Measurements from ENCODE around the gene SYT9.

Gene SYT9

GRCh38 chr11:7281079-7281478 lies 29.4 kb downstream of the SYT9 start:
- H3K27ac ChIP-seq, result no peak overlapping the region
- H3K9ac ChIP-seq (ENCODE audit: insufficient read length), result no peak overlapping the region
- DNase-seq (ENCODE audit: low read depth, low spot score), result no peak
- TF ChIP-seq EZH2 (IDR thresholded peaks at IDR 0.05) (no peak), FOXP2 (optimal IDR thresholded peaks at IDR 0.05; ENCODE audit: control extremely low read depth, extremely low read length, insufficient read depth) (no peak), POLR2AphosphoS5 (IDR thresholded peaks at IDR 0.05; ENCODE audit: borderline replicate concordance, low read depth, low read length) (no peak)
- no peaks in the 10 kb centered on the region for H3K9me3 ChIP-seq (ENCODE audit: low read depth, low read length)
- no peak overlapping the region for H3K4me3 ChIP-seq
- H3K36me3 ChIP-seq (ENCODE audit: insufficient read depth, low read length), result no peaks in the 10 kb centered on the region

DNA sequence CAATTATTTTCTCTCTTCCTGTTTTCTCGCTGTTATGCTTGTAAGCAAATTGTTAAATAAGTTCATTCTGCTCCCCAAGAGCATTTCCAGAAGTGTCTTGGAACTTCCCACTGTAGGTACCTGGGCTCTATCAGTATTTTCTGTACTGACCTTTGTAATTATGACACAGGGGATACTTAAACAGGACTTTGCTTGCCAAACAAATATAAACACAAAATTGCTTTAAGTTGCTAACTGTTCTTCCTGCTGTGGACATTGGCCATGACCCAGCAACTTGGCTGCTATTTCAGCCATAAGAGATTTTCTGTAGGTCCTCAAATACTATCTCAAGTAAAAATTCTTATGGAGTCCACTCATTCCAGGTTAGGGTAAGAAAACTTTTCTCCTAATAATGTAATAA lies 30.1 kb downstream of the SYT9 start:
- no peak for DNase-seq (ENCODE audit: low read depth, low spot score)
- no peaks in the 10 kb centered on the region for H3K36me3 ChIP-seq (ENCODE audit: insufficient read depth, low read length)
- no peak overlapping the region for H3K4me3 ChIP-seq
- no peak for TF ChIP-seq FOXP2 (optimal IDR thresholded peaks at IDR 0.05; ENCODE audit: control extremely low read depth, extremely low read length, insufficient read depth)
- TF ChIP-seq EZH2 (IDR thresholded peaks at IDR 0.05), result no peak
- no peak for TF ChIP-seq POLR2AphosphoS5 (IDR thresholded peaks at IDR 0.05; ENCODE audit: borderline replicate concordance, low read depth, low read length)
- H3K27ac ChIP-seq, result no peak overlapping the region
- H3K9ac ChIP-seq (ENCODE audit: insufficient read length), result no peak overlapping the region
- H3K9me3 ChIP-seq (ENCODE audit: low read depth, low read length), result no peaks in the 10 kb centered on the region

- DNase-seq (ENCODE audit: low read depth, low spot score), result no peak
- Histone ChIP-seq H3K27ac (no peak overlapping the region), H3K9me3 (ENCODE audit: low read depth, low read length) (no peaks in the 10 kb centered on the region), H3K4me3 (no peak overlapping the region), H3K9ac (ENCODE audit: insufficient read length) (no peak overlapping the region), H3K36me3 (ENCODE audit: insufficient read depth, low read length) (no peaks in the 10 kb centered on the region)
- no peak for TF ChIP-seq POLR2AphosphoS5 (IDR thresholded peaks at IDR 0.05; ENCODE audit: borderline replicate concordance, low read depth, low read length)
- TF ChIP-seq EZH2 (IDR thresholded peaks at IDR 0.05), result no peak
- no peak for TF ChIP-seq FOXP2 (optimal IDR thresholded peaks at IDR 0.05; ENCODE audit: control extremely low read depth, extremely low read length, insufficient read depth)
Measured at GRCh38 chr11:7286178-7286577, 34.5 kb downstream of the SYT9 start.

DNA sequence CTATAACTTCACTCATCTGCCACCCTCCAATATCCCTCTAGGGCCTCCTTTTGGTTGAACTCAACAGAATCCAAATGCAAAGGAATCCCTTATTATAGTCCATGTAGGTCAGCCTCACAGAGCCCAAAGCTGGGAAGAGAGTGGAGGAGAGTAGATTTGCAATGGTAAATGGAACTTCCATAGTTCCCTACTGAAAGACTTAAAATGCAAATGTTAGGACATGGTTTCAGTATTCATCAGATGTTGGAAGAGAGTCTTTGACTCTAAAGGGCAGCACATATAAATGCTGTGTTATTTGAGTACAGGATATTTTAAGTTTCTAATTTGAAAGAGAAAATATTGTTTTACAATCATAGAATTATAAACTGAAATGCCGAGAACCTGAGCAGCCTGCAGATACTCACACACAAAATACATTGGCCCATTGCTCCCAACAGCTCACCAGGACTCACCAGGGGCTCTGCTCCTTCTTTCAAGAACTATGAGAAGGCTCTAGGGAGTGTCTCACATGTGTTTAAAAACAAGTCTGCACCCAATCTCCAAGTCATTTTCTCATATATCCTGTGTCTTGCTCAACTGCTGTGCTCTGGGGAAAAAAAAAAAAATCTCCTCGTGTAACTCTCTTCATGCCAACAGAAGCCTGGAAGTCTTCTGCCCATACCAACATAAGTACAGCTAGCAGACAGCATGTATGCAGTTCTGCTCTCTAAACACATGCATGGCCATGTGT lies 39.6 kb downstream of the SYT9 start:
- Histone ChIP-seq H3K9ac (ENCODE audit: insufficient read length) (no peak overlapping the region), H3K36me3 (ENCODE audit: insufficient read depth, low read length) (no peaks in the 10 kb centered on the region), H3K9me3 (ENCODE audit: low read depth, low read length) (no peaks in the 10 kb centered on the region), H3K4me3 (no peak overlapping the region), H3K27ac (no peak overlapping the region)
- TF ChIP-seq EZH2 (IDR thresholded peaks at IDR 0.05) (no peak), FOXP2 (optimal IDR thresholded peaks at IDR 0.05; ENCODE audit: control extremely low read depth, extremely low read length, insufficient read depth) (no peak), POLR2AphosphoS5 (IDR thresholded peaks at IDR 0.05; ENCODE audit: borderline replicate concordance, low read depth, low read length) (no peak)
- no peak for DNase-seq (ENCODE audit: low read depth, low spot score)

DNA sequence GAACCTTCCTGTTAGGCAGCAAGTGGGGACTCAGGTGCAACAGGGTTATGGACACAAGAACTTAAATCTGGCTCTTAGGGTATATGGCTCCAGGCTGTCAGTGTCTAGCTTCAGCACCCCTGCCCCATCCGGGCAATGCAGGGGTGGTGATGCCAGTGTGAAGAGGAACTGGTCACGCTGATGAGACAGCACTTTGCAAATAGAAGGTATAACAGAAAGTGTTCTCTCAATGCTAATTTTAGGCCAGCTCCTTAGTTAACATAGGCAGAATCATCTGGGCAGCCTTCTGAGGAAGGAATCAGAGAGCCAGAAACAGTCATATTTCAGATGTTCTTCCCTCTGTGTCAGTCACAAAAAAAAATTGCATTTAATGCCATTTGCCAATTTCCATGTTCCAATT lies 41.2 kb downstream of the SYT9 start:
- no peak overlapping the region for H3K27ac ChIP-seq
- DNase-seq (ENCODE audit: low read depth, low spot score), result no peak
- no peaks in the 10 kb centered on the region for H3K36me3 ChIP-seq (ENCODE audit: insufficient read depth, low read length)
- no peaks in the 10 kb centered on the region for H3K9me3 ChIP-seq (ENCODE audit: low read depth, low read length)
- no peak overlapping the region for H3K4me3 ChIP-seq
- no peak for TF ChIP-seq POLR2AphosphoS5 (IDR thresholded peaks at IDR 0.05; ENCODE audit: borderline replicate concordance, low read depth, low read length)
- TF ChIP-seq FOXP2 (optimal IDR thresholded peaks at IDR 0.05; ENCODE audit: control extremely low read depth, extremely low read length, insufficient read depth), result no peak
- no peak for TF ChIP-seq EZH2 (IDR thresholded peaks at IDR 0.05)
- no peak overlapping the region for H3K9ac ChIP-seq (ENCODE audit: insufficient read length)

DNA sequence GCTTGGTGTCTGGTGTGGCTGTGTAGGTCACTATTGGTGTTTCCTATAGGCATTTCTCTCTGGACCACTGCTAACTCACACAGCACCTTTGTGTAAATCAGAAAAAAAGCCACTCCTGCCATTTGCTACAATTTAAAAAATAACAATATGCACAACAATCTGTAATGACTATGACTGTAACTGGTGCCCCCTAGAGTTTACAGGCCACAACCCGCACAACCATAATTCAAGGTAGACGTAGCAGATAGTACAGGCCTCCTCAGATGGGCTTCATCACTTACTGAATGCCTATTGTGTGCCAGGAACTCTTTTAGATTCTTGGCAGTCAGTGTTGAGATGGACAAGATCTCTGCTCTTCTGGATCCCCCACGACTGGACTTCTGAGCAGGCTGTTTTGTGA lies 47.7 kb downstream of the SYT9 start:
- H3K36me3 ChIP-seq (ENCODE audit: insufficient read depth, low read length), result no peaks in the 10 kb centered on the region
- H3K9me3 ChIP-seq (ENCODE audit: low read depth, low read length), result no peaks in the 10 kb centered on the region
- no peak overlapping the region for H3K27ac ChIP-seq
- TF ChIP-seq EZH2 (IDR thresholded peaks at IDR 0.05), result no peak
- no peak for TF ChIP-seq FOXP2 (optimal IDR thresholded peaks at IDR 0.05; ENCODE audit: control extremely low read depth, extremely low read length, insufficient read depth)
- TF ChIP-seq POLR2AphosphoS5 (IDR thresholded peaks at IDR 0.05; ENCODE audit: borderline replicate concordance, low read depth, low read length), result no peak
- DNase-seq (ENCODE audit: low read depth, low spot score), result no peak
- no peak overlapping the region for H3K9ac ChIP-seq (ENCODE audit: insufficient read length)
- H3K4me3 ChIP-seq, result no peak overlapping the region

DNA sequence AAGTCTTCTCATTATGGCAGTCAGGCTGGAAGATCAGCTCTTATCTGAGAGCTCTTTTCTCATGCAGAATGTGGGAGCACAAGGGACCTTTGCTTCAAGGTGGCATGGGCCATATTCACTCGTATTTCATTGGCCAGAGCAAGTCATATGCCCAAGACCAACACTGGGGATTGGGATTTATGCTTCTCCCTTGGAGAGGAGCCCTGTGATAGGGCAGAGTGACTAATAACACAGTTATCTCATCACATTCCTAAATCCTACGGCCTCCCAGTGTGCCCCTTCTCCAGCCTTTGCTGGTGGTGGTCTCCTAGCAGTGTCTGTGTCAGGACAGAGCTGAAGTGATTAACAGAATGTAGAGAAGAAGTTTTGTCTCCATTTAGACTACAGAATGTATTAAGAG lies 48.6 kb downstream of the SYT9 start:
- TF ChIP-seq POLR2AphosphoS5 (IDR thresholded peaks at IDR 0.05; ENCODE audit: borderline replicate concordance, low read depth, low read length) (no peak), EZH2 (IDR thresholded peaks at IDR 0.05) (no peak), FOXP2 (optimal IDR thresholded peaks at IDR 0.05; ENCODE audit: control extremely low read depth, extremely low read length, insufficient read depth) (no peak)
- Histone ChIP-seq H3K9me3 (ENCODE audit: low read depth, low read length) (no peaks in the 10 kb centered on the region), H3K9ac (ENCODE audit: insufficient read length) (no peak overlapping the region), H3K4me3 (no peak overlapping the region), H3K27ac (no peak overlapping the region), H3K36me3 (ENCODE audit: insufficient read depth, low read length) (no peaks in the 10 kb centered on the region)
- no peak for DNase-seq (ENCODE audit: low read depth, low spot score)

DNA sequence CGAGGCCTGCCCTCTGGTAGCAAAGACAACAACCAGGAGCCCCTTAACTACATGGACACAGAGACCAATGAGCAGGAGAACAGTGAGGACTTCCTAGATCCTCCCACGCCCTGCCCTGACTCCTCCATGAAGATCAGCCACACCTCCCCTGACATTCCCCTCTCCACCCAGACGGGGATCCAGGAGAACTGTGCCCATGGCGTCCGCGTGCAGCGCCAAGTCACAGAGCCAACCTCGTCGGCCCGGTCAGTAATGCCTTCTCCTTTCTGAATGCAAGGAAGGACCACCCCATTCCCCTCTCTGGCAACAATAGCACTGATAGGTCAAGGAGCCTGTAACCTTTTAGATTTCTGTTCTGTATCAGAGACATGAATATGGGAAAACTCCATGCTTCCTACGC lies 51.4 kb downstream of the SYT9 start:
- no peaks in the 10 kb centered on the region for H3K36me3 ChIP-seq (ENCODE audit: insufficient read depth, low read length)
- DNase-seq (ENCODE audit: low read depth, low spot score), result no peak
- H3K4me3 ChIP-seq, result no peak overlapping the region
- H3K27ac ChIP-seq, result no peak overlapping the region
- TF ChIP-seq POLR2AphosphoS5 (IDR thresholded peaks at IDR 0.05; ENCODE audit: borderline replicate concordance, low read depth, low read length) (no peak), EZH2 (IDR thresholded peaks at IDR 0.05) (no peak), FOXP2 (optimal IDR thresholded peaks at IDR 0.05; ENCODE audit: control extremely low read depth, extremely low read length, insufficient read depth) (no peak)
- H3K9ac ChIP-seq (ENCODE audit: insufficient read length), result no peak overlapping the region
- no peaks in the 10 kb centered on the region for H3K9me3 ChIP-seq (ENCODE audit: low read depth, low read length)

DNA sequence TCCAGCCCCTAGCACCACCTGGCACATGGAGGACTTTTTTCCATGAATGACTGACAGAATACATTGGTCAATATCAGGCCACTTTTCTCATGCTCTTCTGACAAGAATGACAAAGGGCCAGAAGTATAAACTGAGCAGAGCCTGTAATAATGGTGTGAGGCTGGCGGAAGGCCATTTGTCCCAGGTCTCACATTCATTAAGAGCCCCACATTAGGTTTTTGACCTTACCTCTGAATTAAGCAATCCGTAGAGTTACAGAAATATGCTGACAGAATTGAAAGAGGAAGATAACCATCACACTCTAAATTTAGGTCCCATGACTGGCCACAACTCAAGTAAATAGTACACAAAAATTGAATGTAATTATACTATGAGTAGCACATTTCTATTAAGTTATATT lies 55.2 kb downstream of the SYT9 start:
- no peak for TF ChIP-seq FOXP2 (optimal IDR thresholded peaks at IDR 0.05; ENCODE audit: control extremely low read depth, extremely low read length, insufficient read depth)
- no peak for TF ChIP-seq EZH2 (IDR thresholded peaks at IDR 0.05)
- no peak for TF ChIP-seq POLR2AphosphoS5 (IDR thresholded peaks at IDR 0.05; ENCODE audit: borderline replicate concordance, low read depth, low read length)
- Histone ChIP-seq H3K4me3 (no peak overlapping the region), H3K9me3 (ENCODE audit: low read depth, low read length) (no peaks in the 10 kb centered on the region), H3K36me3 (ENCODE audit: insufficient read depth, low read length) (no peaks in the 10 kb centered on the region), H3K27ac (no peak overlapping the region), H3K9ac (ENCODE audit: insufficient read length) (no peak overlapping the region)
- no peak for DNase-seq (ENCODE audit: low read depth, low spot score)
